Esophagus (tissue), 2 donors: ENCODE data around the gene DCTN5. TPM values are rescaled to one million over a fixed set of nuclear protein-coding genes. Genes with fewer than 3 reads are reported as not detected.
A peak's percentile ranks its signal among the peaks of the same experiment; 100 is the strongest.

Experiments
- H3K27ac ChIP-seq, 2 donors: one replicate each; pipeline ENCODE4 v1.5.1; 2013; ENCODE audit warnings: low read depth in 2 of 2, mild to moderate bottlenecking in 2 of 2, inconsistent platforms in 1 of 2, low read length in 1 of 2, moderate library complexity in 1 of 2
- H3K27me3 ChIP-seq, 2 donors: one replicate each; pipeline ENCODE4 v1.6.1; 2013; ENCODE audit warnings: low read length in 2 of 2, control low read depth in 1 of 2, mild to moderate bottlenecking in 1 of 2; ENCODE audit not compliant: insufficient read depth in 2 of 2, control insufficient read depth in 1 of 2
- H3K36me3 ChIP-seq, 2 donors: one replicate each; pipeline ENCODE4 v1.6.1; 2013; ENCODE audit warnings: low read length in 1 of 2; ENCODE audit not compliant: control insufficient read depth in 2 of 2, insufficient read depth in 2 of 2
- H3K4me1 ChIP-seq, 2 donors: one replicate each; pipeline ENCODE4 v1.6.1; 2013; ENCODE audit warnings: low read length in 1 of 2; ENCODE audit not compliant: control insufficient read depth in 2 of 2, insufficient read depth in 2 of 2
- H3K4me3 ChIP-seq, 2 donors: one replicate each; pipeline ENCODE4 v1.5.1; 2013; ENCODE audit warnings: low read length in 2 of 2, mild to moderate bottlenecking in 2 of 2, low read depth in 1 of 2, moderate library complexity in 1 of 2
- H3K9me3 ChIP-seq, 2 donors: one replicate each; pipeline ENCODE4 v1.6.1; 2013; ENCODE audit warnings: mild to moderate bottlenecking in 2 of 2, low read depth in 1 of 2, low read length in 1 of 2, moderate library complexity in 1 of 2; ENCODE audit not compliant: control insufficient read depth in 2 of 2, insufficient read depth in 1 of 2
- WGBS, 2 donors: extraction: QIAGEN DNeasy Blood & Tissue Kit; methylation state at CpG; one replicate each; pipeline ENCODE4 v1.1.7; 2013; 5-methylcytosine and 5-hydroxymethylcytosine counted together
- polyA plus RNA-seq, 2 donors: library from polyadenylated mRNA; stranded (reverse); fragments of 200-250 nt; gene quantifications; one replicate each; pipeline ENCODE4 v1.2.3, GENCODE V29; 2013
- donor health status: healthy with polysubstance abuse.
- donor health status: Bipolar disorder and iron deficiency.

DCTN5 gene
- polyA plus RNA-seq, 2 donors = 10.6 to 27.1 TPM

DNA sequence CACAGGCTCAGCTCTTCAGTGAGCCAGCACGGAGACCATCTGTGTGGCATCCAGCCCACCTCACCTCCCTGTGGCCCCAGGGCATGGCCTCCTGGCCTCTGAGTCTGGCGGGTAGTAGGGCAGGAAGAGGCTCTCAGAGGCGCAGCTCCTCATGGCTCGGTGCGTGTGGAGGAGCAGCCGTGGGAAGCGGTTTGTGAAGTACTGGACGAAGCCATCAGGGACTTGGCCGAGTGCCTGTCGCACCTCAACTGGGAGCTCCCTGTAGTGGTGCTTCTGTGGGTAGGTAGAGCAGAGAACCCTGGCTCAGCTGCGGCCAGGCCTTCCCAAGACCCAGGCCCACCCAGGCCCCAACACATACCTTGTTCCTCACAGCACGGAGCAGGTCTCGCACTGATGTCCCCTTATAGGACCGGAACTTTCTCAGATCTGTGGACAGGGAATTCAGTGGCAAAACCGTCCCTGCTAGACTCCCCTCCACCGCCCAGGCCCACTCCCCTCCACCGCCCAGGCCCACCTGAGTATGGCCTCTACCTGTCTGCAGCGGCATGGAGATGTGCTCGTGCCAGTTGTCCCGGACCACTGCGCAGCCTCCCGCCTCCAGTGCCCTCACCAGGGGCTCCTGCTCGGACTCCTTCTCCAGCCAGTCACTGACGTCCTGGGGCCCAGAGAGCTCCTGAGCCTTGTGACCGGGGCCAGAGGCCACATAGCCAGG, 49.7 kb downstream of the DCTN5 start:
- H3K36me3 ChIP-seq = peaks cover 17 to 41% of the 10 kb centered on the region in 2 donors
- H3K4me3 ChIP-seq = no peak overlapping the region
- no peak overlapping the region for H3K27ac ChIP-seq
- no peaks in the 10 kb centered on the region for H3K9me3 ChIP-seq
- WGBS, 2 donors = 95 to 96% methylated on average over 25 of the region's 25 CpGs
- H3K4me1 ChIP-seq = no peaks in the 10 kb centered on the region
- no peaks in the 10 kb centered on the region for H3K27me3 ChIP-seq

DNA sequence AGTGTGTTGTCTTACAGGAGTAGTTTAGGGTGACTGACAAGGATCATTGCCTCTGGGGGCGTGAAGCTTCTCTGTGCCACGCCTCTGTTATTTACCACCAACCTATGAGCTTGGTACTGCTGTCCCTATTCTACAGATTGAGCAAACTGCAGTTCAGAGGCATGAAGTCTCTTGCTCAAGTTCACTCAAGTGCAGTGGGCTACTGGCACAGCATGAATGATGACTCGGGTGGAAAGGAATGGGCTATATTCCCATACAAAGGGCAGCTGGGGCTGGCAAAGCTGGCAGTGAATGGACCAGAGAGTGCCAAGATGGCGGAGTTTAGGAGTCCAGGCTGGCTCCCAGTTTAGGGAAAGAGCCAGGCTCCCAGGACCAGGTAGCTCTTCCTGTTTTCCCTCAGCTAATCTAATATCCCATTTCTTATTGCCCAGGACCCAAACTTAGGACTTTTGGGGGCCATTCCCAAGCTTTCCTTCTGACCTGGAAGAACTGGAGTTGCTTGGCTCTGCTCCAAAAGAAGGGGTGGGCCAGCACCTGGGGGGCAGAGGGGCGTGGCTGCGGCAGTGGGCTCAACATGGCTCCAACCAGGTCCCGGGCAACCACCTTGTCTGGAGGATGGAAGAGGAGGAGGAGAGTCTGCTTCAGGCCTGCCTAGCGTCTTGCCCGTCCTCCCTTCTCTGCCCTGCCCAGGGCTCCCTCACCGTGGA, 50.4 kb downstream of the DCTN5 start:
- Histone ChIP-seq H3K27me3 (no peaks in the 10 kb centered on the region), H3K4me3 (no peak overlapping the region), H3K9me3 (no peaks in the 10 kb centered on the region), H3K4me1 (no peaks in the 10 kb centered on the region), H3K36me3 (peaks cover 17 to 41% of the 10 kb centered on the region in 2 donors), H3K27ac (no peak overlapping the region)
- WGBS, 2 donors = 89 to 93% methylated on average over 9 to 10 of the region's 10 CpGs

DNA sequence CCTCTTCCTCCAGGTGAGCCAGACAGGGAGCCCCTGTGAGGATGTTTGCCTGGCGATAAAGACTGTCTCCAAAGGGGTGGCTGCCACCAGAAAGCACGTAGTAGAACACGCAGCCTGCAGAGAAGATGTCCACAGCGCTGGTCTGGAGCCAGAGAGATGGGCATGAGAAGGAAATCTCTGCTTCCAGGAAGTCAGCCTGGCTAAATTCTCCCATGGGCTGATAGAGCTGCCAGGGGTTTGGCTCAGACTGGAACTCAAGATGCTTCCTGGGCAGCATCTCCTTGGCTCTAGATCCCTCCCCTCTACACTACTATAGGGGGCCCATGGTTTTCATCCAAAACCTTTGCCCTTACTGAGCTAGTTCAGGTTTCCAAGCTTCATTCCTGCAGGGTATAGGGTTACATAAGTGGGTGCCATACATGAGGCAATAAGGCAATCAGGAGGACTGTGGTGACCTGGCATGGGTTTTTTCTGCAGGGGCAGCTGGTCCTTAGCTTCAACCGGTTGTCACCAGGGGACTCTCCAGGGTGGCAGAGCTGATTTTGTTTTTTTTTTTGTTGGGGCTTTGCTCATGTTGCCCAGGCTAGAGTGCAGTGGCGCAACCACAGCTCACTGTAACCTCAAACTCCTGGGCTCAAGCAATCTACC, 51.0 kb downstream of the DCTN5 start:
- no peaks in the 10 kb centered on the region for H3K4me1 ChIP-seq
- peaks cover 17 to 37% of the 10 kb centered on the region in 2 donors for H3K36me3 ChIP-seq
- H3K4me3 ChIP-seq = no peak overlapping the region
- no peak overlapping the region for H3K27ac ChIP-seq
- WGBS, 2 donors = 95 to 96% methylated on average over 6 of the region's 6 CpGs
- no peaks in the 10 kb centered on the region for H3K9me3 ChIP-seq
- no peaks in the 10 kb centered on the region for H3K27me3 ChIP-seq

DNA sequence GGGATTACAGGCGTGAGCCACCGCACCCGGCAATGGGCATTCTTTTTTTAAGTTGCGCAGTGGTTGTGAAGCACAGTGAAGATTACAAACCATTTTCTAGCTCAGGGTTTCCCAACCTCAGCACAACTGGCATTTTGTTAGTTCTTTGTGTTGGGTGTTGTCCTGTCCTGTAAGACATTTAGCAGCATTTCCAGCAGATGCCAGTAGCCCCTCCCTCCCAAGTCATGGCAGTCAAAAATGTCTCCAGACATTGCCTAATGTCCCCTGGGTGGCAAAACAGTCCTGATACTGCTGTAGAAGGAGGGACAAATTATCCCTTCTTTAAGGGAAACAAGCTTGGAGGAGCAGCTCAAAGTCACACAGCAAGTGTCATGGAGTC, 53.0 kb downstream of the DCTN5 start:
- Histone ChIP-seq H3K9me3 (no peaks in the 10 kb centered on the region), H3K27me3 (no peaks in the 10 kb centered on the region), H3K36me3 (peaks cover 10 to 20% of the 10 kb centered on the region in 2 donors), H3K27ac (no peak overlapping the region), H3K4me1 (no peaks in the 10 kb centered on the region), H3K4me3 (no peak overlapping the region)
- WGBS, 2 donors = 93 to 95% methylated on average over 4 of the region's 4 CpGs

DNA sequence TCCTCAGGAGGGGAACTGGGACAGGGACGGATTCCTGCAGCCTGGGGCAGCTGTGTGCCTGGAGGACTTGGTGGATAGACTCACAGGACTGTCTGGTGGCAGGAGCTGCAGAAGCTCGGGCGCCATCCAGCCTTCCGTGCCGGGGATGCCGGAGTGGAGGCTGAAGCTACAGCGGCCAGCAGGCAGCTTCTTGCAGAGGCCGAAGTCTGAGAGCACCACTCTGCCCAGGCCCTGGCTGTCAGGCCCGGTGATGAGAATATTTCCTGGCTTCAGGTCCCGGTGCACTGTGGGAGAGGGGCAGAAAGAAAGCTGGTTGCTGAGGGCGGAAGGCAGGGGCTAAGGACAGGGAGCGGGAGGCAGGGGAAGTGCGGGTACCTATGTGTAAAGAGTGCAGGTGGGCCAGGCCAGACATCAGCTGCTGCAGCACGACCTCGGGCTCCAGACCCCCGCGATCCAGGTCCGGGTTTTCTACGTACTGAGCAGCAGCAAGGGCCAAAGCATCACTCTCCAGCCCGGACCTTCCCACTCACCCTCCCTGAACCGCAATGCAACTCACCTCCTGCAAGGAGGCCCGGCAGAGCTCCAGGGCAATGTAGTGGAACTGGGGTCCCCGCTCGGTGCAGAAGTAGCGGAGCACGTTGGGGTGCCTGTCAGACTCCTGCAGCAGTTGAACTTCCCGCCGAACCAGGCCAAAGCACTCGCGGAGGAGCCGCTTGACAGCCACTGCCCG, 53.5 kb downstream of the DCTN5 start:
- H3K27ac ChIP-seq = no peak overlapping the region
- no peaks in the 10 kb centered on the region for H3K4me1 ChIP-seq
- no peaks in the 10 kb centered on the region for H3K9me3 ChIP-seq
- peaks cover 5 to 14% of the 10 kb centered on the region in 2 donors for H3K36me3 ChIP-seq
- H3K27me3 ChIP-seq = no peaks in the 10 kb centered on the region
- H3K4me3 ChIP-seq = no peak overlapping the region
- 25 to 32% methylated on average over 32 of the region's 32 CpGs for WGBS, 2 donors

DNA sequence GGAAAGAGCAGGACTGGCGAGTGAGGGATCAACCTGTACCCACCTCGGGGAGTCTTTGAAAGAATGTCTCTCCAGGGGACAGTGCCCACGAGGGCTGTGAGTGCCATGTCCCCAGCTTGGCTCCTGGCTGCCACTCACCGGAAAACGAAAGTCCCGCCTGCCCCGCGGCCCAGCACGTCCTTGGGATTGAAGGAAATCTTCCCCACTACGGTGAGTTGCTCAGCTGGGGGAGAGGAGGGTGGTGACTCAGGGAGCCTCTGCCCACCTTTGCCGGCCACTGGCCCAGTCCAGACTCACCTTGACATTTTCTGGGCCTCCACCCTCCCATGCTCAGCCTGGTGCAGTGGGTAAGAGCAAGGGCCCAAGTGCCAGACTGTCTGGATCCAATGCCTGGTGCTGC, 54.5 kb downstream of the DCTN5 start:
- Histone ChIP-seq H3K4me3 (no peak overlapping the region), H3K36me3 (peaks cover 0 to 6% of the 10 kb centered on the region in 2 donors), H3K4me1 (no peaks in the 10 kb centered on the region), H3K27ac (no peak overlapping the region), H3K27me3 (no peaks in the 10 kb centered on the region), H3K9me3 (no peaks in the 10 kb centered on the region)
- 82 to 87% methylated on average over 11 of the region's 11 CpGs for WGBS, 2 donors

DNA sequence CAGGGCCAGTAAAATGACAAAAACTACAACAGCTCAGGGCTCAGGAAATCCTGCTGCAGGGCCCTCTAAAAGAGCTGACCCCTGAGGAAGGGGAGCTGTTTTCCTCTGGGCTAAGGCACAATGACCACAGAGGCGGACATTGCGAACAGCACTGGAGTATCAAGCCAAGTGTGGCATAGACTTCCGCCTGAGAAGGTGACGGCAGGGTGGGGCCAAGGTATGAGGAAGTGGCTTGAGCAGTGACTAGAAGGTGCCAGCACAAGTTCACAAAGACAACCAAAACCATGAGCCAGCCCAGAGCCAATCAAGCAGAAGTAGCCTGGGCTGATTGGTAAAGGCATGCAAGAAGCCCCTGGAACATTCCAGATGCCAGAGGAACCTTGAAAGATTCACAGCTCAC, 57.8 kb downstream of the DCTN5 start:
- Histone ChIP-seq H3K4me1 (no peaks in the 10 kb centered on the region), H3K27ac (peak overlapping the region in 1 of 2 donors; percentile 26), H3K9me3 (no peaks in the 10 kb centered on the region), H3K4me3 (no peak overlapping the region), H3K27me3 (no peaks in the 10 kb centered on the region), H3K36me3 (no peaks in the 10 kb centered on the region)
- WGBS, 2 donors = 51 to 54% methylated on average over 4 of the region's 4 CpGs

DNA sequence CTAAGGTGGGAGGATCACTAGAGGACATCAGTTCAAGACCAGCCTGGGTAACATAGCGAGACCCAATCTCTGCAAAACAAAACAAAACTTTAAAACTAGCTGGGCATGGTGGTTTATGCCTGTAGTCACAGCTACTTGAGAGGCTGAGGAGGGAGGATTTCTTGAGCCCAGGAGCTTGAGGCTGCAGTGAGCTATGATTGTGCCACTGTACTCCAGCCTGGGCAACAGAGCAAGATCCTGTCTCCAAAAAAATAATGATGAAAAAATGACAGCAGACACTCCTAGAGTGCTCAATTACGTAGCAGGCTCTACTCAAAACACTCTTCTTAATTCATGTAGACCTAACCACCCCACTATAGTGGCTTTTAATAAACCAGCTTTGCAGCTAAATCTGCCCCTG, 58.8 kb downstream of the DCTN5 start:
- 78 to 82% methylated on average over 2 of the region's 2 CpGs for WGBS, 2 donors
- Histone ChIP-seq H3K4me1 (no peaks in the 10 kb centered on the region), H3K27ac (no peak overlapping the region), H3K27me3 (no peaks in the 10 kb centered on the region), H3K36me3 (no peaks in the 10 kb centered on the region), H3K9me3 (peaks cover 0 to 5% of the 10 kb centered on the region in 2 donors), H3K4me3 (no peak overlapping the region)

DNA sequence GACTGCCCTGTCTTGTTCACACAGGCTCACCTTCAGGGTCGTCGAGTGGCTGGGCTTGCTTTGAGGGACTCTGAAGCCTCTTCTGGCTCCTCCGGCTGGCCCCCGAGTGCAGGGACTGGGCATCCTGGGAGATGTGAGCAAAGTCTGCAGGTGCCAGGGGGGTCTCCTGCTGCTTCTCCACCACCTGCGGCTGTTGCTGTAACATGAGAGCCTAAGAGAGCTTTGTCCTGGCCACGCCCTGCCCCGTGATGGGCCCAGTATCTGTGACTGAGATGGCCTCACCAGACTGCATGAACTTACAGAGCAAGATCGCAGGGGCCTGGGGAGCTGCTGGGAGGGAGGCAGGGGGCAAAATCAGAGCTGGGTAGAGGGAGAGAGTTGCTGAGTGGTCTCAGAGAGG, 59.2 kb downstream of the DCTN5 start:
- Histone ChIP-seq H3K36me3 (no peaks in the 10 kb centered on the region), H3K4me1 (no peaks in the 10 kb centered on the region), H3K27ac (no peak overlapping the region), H3K9me3 (peaks cover 0 to 7% of the 10 kb centered on the region in 2 donors), H3K27me3 (no peaks in the 10 kb centered on the region), H3K4me3 (no peak overlapping the region)
- 26 to 38% methylated on average over 8 of the region's 8 CpGs for WGBS, 2 donors
